ENCODE data around the gene VAT1L. TPM values are rescaled to one million over a fixed set of nuclear protein-coding genes. Genes with fewer than 3 reads are reported as not detected.

Gene VAT1L
- 2.3 TPM for total RNA-seq

DNA sequence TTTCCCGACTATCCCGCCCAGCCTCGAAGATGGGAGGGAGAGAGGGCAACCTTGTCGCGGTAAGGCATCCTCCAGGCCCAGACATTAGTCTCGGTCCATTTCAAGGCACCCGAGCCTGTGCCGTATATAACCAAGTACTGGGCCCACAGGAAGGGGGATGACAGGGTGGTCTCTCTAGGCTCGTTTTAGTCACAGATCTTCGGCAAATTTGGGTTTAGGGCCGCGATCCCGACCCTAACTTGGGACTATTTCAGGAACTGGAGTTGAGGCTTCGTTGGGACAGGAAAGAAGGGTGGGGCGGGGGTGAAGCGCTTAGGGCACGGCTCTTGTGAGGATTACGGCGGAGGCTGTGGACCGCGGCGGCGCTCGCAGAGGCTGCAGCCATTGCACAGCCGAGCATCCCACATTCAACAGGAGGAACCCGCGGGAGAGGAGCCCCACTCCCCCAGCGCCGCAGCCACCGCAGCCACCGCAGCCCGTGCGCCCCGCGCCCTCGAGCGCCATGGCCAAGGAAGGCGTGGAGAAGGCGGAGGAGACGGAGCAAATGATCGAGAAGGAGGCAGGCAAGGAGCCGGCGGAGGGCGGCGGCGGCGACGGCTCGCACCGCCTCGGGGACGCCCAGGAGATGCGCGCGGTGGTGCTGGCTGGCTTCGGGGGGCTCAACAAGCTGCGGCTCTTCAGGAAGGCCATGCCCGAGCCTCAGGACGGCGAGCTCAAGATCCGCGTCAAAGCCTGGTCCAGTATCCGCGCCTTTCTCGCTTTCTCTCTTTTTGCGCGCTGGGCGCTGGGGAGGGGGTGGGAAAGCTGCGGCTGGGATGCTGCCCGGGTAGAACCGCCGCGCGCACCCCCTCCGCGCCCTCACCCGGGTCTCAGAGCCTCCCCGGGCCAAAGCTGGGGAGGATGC lies at the start of gene VAT1L:
Gene VAT1L, plus strand, starts transcription at position 384 of the 904 bp plus-strand sequence. Its CDS starts 119 bp downstream, at position 503.
- DNase-seq, result peak; percentile 39

DNA sequence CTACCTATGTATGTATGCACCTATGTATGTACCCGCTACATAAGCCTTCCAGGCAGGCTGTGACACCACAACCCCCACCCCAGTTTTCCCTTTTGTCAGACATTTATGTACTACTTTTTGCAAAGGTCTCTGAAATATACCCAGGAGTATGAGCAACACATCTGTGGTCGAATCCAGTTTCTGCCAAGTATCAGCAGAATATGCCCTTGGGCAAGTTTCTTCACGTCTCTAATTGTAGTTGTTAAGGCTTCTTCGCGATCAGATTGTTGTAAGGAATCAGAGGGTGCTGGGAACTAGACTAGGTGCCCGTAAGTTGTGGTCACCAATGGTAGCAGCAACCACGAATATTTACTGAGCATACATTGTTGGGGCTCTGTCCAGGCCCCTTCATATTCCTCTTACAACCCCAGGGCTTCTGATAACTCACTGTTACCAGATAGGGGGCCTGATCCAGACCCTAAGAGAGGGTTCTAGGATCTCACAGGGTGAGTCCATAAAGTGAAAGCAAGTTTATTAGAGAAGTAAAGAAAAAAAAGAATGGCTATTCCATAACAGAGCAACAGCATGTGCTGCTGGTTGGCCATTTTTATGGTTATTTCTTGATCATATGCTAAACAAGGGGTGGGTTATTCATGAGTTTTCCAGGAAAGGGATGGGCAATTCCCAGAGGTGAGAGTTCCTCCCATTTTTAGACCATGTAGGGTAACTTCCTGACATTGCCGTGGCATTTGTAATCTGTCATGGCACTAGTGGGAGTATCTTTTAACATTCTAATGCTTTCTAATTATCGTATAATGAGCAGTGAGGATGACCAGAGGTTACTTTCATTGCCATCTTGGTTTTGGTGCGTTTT lies 49.4 kb upstream of the VAT1L start:
- DNase-seq, result no peak

DNA sequence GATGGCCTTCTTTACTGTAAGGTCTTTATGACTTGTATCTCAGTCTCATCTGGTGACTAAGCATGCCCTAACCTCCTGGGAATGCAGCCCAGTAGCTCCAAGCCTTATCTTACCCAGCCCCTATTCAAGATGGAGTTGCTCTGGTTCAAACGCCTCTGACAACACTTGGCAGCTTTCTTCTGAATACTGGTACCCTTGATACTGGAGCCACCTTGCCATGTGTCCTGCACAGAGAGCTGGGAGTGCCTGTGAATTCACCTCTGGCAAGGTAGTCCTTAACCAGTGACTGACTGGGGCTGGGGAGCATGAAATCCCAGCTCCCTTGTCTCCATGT lies 48.8 kb upstream of the VAT1L start:
- DNase-seq, result no peak

GRCh38 chr16:77744141-77744540 lies 44.2 kb upstream of the VAT1L start:
- DNase-seq, result no peak

DNA sequence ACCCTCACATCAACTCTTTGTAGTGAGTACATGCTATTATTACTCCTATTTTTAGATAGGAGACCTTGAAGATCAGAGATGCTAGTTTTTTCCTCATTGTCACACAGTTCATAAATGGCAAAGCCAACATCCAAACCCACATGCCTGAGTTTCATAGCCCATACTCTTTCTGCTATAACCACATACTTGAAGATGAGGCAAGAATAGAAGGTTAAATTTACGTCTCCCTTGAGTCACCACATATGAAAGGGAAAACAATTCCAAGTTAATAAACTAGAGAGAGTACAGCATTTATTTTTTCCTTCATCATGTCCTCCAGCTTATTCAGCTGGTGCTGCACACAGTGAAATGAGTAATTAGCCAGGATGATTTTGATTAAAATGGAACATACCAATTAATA lies 42.4 kb upstream of the VAT1L start:
- no peak for DNase-seq

DNA sequence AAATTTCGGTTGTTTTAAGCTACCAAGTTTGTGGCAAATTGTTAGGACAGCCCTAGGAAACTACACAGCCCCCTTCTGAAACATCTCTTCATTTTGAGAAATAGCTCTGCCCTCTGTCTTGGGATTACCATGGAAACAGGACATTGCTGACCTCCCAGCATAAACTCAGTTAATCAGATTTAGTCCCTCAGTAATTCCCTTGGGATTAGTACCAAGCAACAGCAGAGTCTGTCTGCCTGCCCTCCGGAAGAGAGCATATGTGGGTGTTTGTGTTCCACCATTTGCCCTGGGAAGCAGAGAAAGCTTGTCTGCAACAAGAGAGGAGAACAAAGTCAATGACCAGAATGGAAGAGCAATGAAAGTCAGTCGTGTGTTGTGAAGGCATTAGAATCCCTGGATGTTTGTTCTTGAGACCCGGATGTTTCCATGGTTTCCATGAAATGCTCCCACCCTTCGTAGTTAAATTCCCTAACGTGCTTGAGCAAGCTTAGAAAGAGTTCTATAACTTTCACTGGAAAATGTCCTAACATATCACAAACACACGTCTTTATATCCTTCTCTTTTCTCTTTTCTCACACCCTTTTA lies 39.9 kb upstream of the VAT1L start:
- DNase-seq, result no peak

GRCh38 chr16:77749415-77749814 lies 38.9 kb upstream of the VAT1L start:
- no peak for DNase-seq

DNA sequence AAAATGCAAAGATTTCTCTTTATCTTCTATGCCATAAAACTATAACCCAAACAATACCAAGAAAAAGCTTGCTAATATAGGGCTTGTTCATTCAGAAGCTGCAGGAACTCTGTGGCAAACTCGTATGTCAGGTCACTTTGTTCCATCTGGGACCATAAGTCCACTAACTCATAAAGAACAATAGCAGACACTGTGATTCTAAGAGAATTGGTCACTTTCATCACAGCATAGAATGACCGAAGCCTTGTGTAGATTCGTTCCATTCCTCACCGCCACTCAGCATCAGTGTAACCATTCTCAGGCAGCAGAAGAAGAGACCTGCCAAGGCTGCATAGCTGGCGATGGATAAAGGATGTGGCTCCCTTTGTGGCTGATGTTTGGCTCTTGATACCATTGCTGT lies 30.3 kb upstream of the VAT1L start:
- no peak for DNase-seq

GRCh38 chr16:77758508-77758907 lies 29.9 kb upstream of the VAT1L start:
- no peak for DNase-seq

GRCh38 chr16:77759201-77759600 lies 29.2 kb upstream of the VAT1L start:
- DNase-seq, result no peak

- no peak for DNase-seq
These were observed 28.5 kb upstream of the VAT1L start for GRCh38 chr16:77759821-77760220.

- DNase-seq, result no peak
These were observed 27.6 kb upstream of the VAT1L start for GRCh38 chr16:77760800-77761199.

- DNase-seq, result peak; percentile 14
These were observed 27.2 kb upstream of the VAT1L start for GRCh38 chr16:77761204-77761603.

DNA sequence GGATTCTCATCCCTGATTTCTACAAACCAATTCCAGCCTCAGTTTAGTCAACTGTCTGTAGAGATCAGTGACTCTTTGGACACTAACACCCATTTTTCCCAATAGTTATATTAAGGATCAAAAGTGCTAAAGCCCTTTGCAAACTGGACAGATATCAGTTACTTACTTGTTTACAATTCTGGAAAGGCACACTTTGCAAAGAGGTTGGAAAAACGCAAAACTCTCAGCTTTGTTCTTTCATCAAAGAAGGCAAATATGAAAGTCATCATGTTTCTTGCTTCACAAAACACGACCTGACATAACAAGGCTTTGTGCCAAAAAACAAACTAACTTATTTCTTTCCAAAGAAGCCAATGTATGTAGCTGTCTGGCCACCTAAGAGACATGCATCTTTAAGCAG lies 26.1 kb upstream of the VAT1L start:
- no peak for DNase-seq

DNA sequence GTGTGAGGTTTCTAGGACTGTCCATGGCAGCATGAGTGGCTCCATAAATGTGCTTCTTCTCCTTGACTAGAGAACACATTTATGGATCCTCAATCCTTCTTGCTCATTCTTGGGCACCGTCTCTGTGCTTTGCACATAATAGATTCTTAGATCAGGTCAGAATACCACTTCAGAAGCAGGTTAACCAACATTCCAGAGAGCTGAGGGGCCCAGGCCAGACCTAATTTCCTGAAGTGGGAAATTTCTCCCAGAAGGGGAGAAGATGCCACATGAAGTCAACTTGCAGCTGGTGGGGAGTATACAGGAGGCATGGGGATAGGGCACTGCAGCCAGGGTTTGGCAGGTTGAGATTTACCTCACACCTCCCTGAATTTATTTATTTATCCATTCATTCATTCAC lies 24.4 kb upstream of the VAT1L start:
- no peak for DNase-seq

DNA sequence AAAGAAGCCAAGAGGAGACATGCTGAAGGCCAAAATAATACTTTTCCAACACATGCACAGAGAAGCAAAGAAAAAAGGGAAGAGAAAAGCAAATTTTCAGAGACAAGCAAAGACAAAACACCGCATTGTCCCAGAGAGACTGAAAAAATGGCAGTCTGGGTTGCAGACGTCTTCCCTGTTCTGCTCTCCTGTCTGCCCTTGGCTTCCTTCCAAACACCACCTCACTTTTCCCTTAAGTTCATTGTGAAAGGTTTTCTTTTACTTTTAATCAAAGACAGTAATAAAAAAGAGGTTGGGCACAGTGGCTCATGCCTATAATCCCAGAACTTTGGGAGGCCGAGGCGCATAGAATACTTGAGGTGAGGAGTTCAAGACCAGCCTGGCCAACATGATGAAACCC lies 21.2 kb upstream of the VAT1L start:
- DNase-seq, result no peak

- DNase-seq, result no peak
These were observed 20.5 kb upstream of the VAT1L start for GRCh38 chr16:77767826-77768225.

DNA sequence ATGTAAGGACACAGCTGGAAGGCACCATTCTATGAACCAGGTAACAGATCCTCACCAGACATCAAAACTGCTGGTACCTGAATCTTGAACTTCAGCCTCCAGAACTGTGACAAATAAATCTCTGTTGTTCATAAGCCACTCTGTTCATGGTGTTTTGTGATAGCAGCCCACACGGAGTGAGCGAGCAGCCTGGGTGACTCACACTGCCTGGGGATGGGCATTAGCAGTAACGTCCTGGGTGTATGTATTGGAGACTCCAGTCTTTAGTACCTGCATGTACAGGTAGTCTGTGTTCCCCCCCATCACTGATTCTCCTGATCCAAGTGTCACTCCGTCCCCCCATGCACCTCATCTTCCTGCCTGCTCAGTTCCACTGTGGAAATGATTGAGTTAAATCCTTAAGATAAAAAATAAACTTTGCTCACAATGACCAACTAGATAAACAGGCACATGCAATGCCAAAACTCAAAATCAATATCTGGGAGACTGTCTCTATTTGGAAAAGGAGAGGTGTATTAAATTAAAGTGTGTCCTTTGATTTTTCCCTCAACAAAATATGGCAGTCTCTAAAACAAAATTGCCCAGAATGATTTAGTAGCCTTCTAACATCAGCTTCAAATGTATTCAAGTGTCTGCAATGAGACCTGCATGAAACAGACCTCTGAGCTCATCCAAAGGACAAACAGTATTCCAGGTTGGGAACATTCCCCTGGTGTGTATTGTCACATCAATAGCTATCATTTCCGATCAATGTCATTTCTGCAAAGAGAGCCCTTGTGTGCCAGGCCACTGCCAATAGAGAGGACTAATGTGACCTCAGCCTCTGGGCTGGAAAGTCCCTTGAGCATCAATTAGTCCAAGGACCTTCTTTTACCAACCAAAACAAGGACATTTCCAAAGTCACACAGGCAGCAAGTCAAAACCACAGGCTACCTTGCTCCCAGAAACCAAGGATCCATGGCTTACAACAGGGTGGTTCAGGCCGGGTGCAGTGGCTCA lies 12.2 kb upstream of the VAT1L start:
- no peak for DNase-seq

DNA sequence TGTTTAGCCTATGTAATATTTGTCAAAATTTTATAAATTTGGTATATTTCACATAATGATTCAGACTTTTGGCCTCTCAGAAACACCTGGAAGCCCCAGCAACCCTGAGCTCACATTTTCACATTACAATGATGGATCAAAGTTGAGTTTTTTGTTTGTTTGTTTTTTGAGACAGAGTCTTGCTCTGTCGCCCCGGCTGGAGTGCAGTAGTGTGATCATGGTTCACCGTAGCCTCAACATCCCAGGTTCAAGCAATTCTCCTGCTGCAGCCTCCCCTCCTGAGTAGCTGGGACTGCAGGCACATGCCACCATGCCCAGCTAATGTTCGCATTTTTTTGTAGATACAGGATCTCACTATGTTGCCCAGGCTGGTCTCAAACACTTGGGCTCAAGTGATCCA lies 10.6 kb upstream of the VAT1L start:
- DNase-seq, result no peak

- no peak for DNase-seq
These were observed 8.0 kb upstream of the VAT1L start for GRCh38 chr16:77780378-77780837.

DNA sequence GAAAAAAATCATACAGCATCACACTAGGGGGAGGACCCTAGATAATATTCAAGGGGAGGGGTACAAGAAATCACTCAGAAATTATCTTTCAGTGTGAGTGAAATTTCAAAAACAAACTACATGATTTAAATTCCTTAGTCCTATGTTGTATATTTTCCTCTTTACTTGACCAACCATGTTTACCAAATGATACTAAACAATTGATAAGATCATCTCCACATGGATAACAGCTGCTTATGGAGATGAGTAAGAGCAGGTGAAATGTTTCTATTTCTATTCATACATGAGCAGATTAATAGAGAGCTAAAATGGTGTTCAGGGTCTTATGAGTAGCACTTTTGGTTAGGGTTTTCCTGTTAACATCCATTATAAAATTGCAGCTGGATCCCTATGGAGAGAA lies 7.3 kb upstream of the VAT1L start:
- no peak for DNase-seq

DNA sequence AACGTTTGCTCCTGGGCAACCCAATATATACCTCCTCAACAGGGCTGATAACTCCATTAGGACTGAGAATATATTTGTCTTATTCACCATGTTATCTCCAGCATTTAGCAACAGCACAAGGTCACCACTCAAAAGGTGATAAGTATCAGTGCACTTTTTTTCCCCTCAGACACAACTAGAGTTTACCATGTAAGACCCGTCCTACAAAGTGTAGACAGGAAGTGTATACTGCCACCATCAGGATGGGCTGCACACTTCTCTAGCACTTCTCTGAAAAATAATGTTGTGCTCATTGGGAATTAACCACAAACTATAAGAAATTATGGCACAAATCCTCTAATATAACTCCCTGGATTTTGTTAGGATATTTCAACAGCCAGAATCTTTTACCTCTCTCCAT lies 5.7 kb upstream of the VAT1L start:
- DNase-seq, result no peak
